Stimulated activated CD4-positive, alpha-beta T cell treated with anti-CD3 and anti-CD28 coated beads, Interleukin-2, amount 100 ng/mL, for 48 hours (primary cell): Measurements from ENCODE around the gene SPACA5.
"Not testable (repeated sequence)": the region's sequence is repeated elsewhere in the genome, so short reads cannot be mapped to it uniquely, and the experiment has no call there.

Experiments used
- DNase-seq, 2 donors: peaks; one replicate each; pipeline ENCODE4 v3.0.0-alpha.2; 2020

SPACA5 gene

DNA sequence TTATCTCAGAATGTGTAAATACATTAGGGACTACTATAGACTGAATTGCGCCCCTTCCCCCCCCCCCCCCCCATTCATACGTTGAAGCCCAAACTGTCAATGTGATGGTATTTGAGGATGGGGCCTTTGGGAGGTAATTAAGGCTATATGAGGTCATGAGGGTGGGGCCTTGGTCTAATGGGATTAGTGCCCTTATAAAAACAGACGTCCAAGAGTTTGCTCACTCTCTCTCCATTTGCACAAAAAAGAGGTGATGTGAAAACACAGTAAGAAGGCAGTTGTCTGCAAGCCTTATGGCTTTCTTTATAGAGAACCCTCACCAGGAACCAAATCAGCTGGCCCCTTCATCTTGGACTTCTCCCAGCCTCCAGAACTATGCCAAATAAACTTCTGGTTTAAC lies 15.3 kb downstream of the SPACA5 start:
- DNase-seq = no peak

DNA sequence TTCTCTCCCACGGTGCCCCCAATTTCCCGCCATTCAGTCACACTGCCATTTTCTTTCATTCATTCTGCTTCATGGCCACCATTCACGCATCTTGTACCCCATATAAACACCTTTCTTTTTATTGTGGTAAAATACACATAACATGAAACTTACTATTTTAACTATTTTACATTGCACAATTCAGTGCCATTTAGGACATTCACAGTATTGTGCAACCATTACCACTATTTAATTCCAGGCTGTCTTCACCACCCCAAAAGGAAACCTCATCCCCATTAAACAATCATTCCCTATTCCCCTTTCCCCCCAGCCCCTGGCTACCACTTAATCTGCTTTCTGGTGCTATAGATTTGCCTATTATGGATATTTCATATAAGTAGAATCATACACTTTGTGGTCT lies 15.9 kb downstream of the SPACA5 start:
- DNase-seq = no peak

DNA sequence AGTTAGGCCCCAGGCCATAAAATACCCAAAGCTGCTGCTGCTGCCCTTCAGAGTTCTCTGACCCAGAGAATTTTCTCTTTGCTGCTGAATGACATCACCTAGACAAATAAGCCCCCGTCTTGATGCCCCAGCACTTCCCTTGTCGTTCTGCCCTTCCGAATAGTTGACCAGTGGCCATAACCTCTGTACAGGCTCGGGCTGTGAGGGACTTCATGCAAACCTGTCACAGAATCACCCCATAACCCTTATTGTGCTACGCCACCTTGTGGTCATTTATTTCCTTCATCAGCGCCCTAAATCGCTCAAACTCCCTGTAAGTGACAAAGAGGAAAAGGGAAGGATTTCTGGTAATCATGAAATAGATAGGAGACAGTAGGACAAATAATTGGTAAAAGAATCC lies 18.8 kb downstream of the SPACA5 start:
- peak in 1 of 2 donors; percentile 31 for DNase-seq

DNA sequence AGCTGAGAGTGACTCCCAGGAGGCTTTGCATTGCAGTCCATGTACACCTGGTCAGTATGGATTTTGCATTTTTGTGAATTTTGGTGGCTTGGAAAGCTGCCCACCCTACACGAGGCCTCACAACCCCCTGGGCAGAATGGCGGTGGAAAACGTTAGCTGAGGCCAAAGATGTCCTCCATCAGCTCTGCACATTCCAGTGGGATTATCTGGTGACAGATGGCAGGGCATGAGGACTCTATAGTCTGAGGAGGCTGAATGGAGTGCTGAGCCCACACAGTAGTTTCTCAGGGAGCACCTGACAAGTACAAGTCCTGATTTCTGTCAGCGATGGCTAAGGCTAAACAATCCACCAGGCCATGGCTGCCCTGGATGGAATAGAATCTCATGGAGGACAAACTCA lies 20.8 kb downstream of the SPACA5 start:
- DNase-seq = not testable (repeated sequence)

DNA sequence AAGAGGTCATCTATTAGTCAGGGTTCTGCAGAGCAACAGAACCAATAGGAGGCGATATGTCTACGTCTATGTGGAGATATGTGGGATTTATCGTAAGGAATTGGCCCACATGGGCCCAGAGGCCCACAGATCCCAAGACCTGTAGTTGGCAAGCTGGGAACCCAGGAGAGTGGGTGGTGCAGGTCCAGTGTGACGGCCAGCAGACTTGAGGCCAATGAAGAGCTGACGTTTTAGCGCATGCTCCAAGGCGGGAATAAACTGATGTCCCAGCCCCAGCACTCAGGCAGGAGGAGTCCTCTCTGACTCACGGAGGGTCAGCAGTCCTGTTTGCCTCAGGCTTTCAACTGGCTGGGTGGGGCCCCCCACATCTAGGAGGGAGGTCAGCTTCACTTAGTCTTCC lies 21.3 kb downstream of the SPACA5 start:
- no peak for DNase-seq

DNA sequence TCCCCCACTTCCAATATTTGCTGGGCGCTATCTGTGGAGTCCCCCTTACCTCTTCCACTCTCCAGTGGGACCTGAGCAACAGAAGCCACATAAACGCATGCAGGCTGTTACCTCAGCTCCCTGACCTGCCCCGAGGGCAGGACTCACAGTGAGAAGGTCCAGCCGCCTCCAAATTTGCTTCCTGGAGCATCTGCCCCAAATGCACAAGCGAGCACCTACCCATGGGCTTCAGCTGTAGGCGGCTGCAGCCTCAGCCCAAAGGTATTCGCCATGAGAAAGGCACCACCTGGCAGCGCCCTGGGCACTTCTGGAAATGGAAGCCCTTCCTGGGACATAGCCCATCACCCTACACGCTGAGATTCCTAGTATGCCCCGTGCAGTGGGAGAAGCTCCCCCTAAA lies 23.4 kb downstream of the SPACA5 start:
- DNase-seq = no peak

DNA sequence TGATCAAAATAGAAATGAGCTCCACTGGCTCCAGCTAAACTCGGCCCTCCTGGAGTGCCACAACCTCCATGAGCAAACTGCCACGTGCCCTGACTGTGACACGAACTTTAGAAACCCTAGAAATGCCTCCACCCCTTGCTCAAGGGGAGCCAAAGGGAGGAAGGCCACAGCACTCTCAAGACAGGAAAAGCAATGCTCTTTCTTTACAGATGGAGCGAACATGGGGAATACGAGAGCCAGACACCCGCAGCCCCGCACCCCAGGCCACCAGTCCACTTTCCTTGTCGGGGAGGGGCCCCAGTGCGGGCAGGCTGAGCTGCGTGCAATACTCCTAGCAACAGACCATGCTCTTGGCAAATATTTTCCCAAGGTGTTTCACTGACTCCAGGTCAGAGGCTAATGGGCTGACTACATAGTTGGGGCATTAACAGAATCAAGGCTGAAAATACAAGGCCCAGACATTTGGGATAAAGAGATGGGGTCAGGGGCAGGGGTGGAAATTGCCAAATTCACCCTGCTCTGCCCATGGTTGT lies 23.9 kb downstream of the SPACA5 start:
- DNase-seq = not testable (repeated sequence)

DNA sequence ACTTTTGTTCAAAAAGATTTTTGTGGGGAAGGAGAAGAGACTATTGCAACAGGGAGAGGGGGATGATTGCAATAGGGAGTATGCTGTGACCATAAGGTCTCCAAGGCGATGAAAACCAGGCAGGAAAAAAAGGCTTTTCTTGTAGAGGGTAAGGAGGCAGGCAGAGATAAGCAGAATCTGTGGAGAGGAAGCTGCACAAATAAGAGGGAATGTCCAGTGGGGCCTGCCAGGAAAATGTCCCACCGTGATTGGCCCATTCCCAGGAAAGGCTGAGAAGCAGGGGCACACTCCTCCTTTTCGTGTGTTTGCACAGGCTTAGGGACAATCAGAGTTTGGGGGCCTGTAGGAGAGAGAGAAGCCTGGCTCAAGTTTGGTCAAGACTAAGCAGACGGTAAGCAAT lies 29.1 kb downstream of the SPACA5 start:
- DNase-seq = no peak

DNA sequence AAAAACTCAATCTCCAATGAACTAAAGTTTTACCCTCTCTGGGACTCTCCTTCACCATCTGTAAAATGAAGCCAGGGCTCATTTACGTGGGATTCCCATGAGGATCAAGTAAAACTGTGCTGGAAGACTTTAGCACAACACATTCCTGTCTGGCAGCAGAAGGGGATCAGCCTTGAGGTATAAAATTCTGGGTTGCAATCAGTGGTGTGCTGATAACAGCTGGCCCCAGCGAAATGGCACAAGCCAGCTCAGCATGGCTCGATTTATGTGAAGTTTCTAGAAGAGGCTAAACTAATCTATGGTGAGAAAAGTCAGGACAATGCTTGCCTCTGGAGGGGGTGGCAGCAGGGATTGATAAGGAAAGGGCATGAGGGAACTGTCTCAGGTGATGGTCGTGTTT lies 36.3 kb downstream of the SPACA5 start:
- DNase-seq = no peak

DNA sequence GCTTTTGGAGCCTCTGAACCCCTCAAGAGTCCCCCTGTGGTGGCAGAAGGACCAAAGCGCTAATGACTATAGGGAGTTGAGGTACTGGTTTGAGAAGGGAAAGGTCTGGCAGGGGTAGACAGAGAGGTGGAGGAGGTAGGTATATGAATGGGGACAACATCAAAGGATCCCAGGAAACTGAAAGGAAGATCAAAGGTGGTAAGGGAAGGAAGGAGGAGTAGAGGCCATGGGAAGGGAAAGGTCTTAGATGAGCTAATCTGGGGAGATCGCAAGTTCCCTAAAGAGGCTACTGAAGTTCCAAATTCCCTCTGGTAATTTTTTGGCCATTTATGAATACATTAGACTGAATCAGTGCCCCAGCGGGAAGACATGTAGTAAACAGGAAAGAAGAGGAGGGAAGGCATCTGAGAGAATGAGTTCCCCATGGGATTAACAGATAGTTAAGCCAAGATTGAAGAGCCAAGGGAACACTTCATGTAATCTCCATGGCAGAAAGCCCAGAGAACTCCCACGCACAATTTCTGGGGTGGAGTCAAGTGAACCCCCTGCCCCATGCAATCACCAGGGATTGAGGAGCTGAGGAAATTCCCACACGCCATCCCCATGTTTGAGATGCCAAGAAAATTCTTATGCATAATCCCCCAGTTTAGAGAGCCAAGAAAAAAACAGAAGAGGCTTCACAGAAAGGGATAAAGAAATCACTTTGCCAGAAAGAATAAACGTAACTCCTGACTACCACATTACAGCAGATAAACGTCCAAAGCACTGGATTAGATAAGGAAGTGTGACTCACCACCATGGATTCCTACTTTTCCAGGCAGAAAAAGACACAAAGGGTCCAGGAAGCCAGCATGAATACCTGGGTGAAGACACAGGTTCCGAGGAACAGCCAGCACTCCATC lies 38.9 kb downstream of the SPACA5 start:
- no peak for DNase-seq

DNA sequence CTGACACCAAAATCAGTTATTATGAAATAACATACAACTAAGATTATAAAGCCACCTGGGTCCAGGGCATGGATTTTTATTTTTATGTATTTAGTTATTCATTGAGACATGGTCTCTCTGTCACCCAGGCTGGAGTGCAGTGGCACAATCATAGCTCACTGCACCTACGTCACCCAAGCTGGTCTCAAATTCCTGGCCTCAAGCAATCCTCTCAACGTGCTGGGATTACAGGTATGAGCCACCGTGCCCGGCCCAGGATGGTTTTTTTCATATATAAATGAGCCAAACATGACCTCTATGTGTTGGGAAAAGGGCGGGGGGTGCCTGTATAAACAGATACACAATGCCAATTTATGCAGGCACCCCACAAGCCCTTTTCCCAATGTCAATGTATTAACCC lies 40.1 kb downstream of the SPACA5 start:
- DNase-seq = no peak

DNA sequence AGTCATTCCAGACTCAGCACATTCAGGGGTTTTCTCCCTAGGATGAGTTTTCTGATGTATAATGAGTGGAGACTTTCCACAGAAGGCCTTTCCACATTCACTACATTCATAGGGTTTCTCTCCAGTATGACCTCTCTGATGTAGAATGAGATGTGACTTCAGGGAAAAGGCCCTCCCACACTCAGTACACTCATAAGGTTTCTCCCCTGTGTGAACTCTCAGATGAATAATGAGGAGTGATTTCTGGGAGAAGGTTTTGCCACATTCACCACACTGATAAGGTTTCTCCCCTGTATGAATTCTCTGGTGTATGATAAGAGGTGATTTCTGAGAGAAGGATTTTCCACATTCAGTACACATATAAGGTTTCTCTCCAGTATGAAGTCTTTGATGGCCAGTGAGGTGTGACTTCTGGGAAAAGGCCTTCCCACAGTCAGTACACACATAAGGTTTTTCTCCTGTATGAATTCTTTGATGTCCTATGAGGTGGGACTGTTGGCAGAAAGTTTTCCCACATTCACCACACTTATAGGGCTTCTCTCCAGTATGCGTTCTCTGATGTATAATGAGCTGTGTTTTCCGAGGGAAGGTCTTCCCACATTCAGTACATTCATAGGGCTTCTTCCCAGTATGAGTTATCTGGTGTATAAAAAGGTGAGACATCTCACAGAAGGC lies 52.0 kb downstream of the SPACA5 start:
- no peak for DNase-seq

DNA sequence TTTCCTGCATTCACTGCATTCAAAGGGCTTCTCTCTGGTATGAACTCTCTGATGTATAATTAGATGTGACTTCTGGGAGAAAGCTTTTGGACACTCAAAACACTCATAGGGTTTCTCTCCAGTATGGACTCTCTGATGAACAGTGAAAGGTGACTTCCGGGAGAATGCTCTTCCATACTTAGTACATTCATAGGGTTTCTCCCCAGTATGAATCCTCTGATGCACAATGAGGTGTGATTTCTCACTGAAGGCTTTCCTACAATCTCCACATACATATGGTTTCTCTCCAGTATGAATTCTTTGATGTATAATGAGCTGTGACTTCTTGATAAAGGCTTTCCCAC lies 52.5 kb downstream of the SPACA5 start:
- no peak for DNase-seq
